ENCODE data around the gene LMBR1L. TPM values are rescaled to one million over a fixed set of nuclear protein-coding genes. Genes with fewer than 3 reads are reported as not detected.

The LMBR1L gene
- total and polyA plus RNA-seq, 10 of the 15 experiments (the other 5 are each of a cell fraction or from before 2014, with no cell fraction given): 2.1 to 42.6 (median 20.0) TPM

DNA sequence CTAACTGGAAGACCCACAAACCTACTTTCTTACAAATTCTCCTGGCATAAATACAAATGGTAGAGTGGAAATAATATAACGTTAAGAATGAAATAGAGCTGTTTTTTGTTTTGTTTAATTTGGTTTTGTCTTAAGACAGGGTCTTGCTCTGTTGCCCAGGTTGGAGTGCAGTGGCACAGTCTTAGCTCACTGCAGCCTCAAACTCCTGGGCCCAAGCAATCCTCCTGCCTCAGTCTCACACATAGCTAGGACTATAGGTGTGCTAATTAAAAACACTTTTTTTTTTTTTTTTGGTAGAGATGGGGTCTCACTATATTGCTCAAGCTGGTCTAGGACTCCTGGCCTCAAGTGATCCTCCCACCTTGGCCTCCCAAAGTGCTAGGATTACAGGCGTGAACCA, 11.9 kb downstream of the LMBR1L start (continued):
- TF ChIP-seq EP300 (IDR thresholded peaks at IDR 0.05; ENCODE audit: borderline replicate concordance in 1 of 2, control insufficient read depth in 1 of 2, low read depth in 2 of 2, low read length in 2 of 2) (no peak), ZNF207 (IDR thresholded peaks at IDR 0.05; ENCODE audit: borderline replicate concordance) (no peak)

DNA sequence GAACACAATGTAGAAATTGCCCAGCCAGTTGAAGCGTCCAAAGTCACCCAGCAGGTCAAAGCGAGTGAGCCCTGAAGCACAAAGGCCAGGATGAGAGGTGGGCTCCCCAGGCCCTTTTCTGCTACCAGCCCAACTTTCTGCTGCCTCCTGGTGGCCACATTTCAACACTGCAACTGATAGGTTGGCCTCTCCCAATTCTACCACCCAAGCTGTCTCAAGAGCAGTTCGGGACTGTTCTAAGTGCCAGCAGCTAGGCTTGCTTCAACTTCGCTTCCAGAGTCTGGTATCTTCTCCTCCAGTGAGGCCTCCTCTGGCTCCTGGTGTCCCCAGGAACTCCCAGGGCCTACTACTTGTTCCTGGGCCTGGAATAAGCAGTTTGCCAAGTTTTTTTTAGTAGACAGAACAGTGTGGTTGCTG, 12.6 kb downstream of the LMBR1L start:
- ChIA-PET RAD21 (ENCODE audit: unreplicated experiment) (interaction anchor here (0.8 to 5.3 kb wide), 8 partner anchors 11 to 101 kb away, joined by 3 to 31 read pairs (median 4); partner anchors contain the start of genes RHEBL1 and TUBA1B), SMC1A (ENCODE audit: uncharacterized antibody, unreplicated experiment) (interaction anchor here (0.7 to 3.8 kb wide), 8 partner anchors 10 to 166 kb away, joined by 3 to 23 read pairs (median 8); partner anchors contain the start of gene LMBR1L), POLR2A (interaction anchor here (0.5 to 1.3 kb wide), 5 partner anchors 10 to 412 kb away, joined by 3 to 6 read pairs (median 4); no protein-coding TSS in a partner anchor), CTCF (interaction anchor here (0.9 to 12.2 kb wide), 24 partner anchors 11 to 170 kb away, joined by 3 to 244 read pairs (median 8); partner anchors contain the start of genes LMBR1L, RHEBL1 and TUBA1B)
- H2AFZ ChIP-seq (ENCODE audit: control insufficient read depth, low read depth, low read length): no peak overlapping the region
- intact Hi-C loops (cut with micrococcal nuclease; ENCODE audit: unreplicated experiment) (loop anchor here (1.0 kb wide), 1 partner anchor 34 kb away; no protein-coding TSS in a partner anchor), in situ Hi-C loops (cut with MboI) (no loop called here)
- no peak overlapping the region for H3K27ac ChIP-seq (ENCODE audit: control insufficient read depth, insufficient read depth)
- peaks cover 6 to 10% of the 10 kb centered on the region in 2 experiments for H3K27me3 ChIP-seq (replicated peaks in 1 of 2; ENCODE audit: control insufficient read depth in 2 of 2, insufficient read depth in 2 of 2, low read length in 1 of 2)
- no peaks in the 10 kb centered on the region for H4K20me1 ChIP-seq (ENCODE audit: control insufficient read depth, insufficient read depth)
- DNase-seq (ENCODE audit: low read depth, low spot score) (no peak), ATAC-seq (peak; percentile 80), FAIRE-seq (no peak)
- no peaks in the 10 kb centered on the region for H3K4me1 ChIP-seq (ENCODE audit: control insufficient read depth, insufficient read depth, low read length)
- BruUV-seq (replicated peaks): no TSS peak
- H3K79me2 ChIP-seq (ENCODE audit: control insufficient read depth, insufficient read depth, low read length): no peaks in the 10 kb centered on the region
- H3K4me3 ChIP-seq: no peak overlapping the region
- 14% methylated on average over 4 of the region's 4 CpGs for WGBS (ENCODE audit: insufficient coverage, insufficient replicate concordance, low lambda C conversion rate, missing lambda C conversion rate)
- H3K9ac ChIP-seq (ENCODE audit: control insufficient read depth, insufficient read depth, low read length): no peak overlapping the region
- TF ChIP-seq SMC3 (IDR thresholded peaks at IDR 0.05; ENCODE audit: borderline replicate concordance, low read length) (peak; percentile 62; the same call in 1 of the 2 replicates), EP300 (IDR thresholded peaks at IDR 0.05; ENCODE audit: borderline replicate concordance in 1 of 2, control insufficient read depth in 1 of 2, low read depth in 2 of 2, low read length in 2 of 2) (no peak), RAD21 (IDR thresholded peaks at IDR 0.05; ENCODE audit: insufficient read depth, low read depth, low read length) (peak; percentile 55)
- TF ChIP-seq, protein P1, sequence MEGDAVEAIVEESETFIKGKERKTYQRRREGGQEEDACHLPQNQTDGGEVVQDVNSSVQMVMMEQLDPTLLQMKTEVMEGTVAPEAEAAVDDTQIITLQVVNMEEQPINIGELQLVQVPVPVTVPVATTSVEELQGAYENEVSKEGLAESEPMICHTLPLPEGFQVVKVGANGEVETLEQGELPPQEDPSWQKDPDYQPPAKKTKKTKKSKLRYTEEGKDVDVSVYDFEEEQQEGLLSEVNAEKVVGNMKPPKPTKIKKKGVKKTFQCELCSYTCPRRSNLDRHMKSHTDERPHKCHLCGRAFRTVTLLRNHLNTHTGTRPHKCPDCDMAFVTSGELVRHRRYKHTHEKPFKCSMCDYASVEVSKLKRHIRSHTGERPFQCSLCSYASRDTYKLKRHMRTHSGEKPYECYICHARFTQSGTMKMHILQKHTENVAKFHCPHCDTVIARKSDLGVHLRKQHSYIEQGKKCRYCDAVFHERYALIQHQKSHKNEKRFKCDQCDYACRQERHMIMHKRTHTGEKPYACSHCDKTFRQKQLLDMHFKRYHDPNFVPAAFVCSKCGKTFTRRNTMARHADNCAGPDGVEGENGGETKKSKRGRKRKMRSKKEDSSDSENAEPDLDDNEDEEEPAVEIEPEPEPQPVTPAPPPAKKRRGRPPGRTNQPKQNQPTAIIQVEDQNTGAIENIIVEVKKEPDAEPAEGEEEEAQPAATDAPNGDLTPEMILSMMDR (IDR thresholded peaks at IDR 0.05 in 2 of 3, conservative IDR thresholded peaks at IDR 0.05 in 1 of 3; ENCODE audit: control insufficient read depth in 2 of 3, extremely low read depth in 1 of 3, insufficient read depth in 1 of 3, low read depth in 3 of 3, low read length in 3 of 3): peak; percentile 76 to 89 (median 84)
- H3K36me3 ChIP-seq (ENCODE audit: control insufficient read depth in 2 of 2, insufficient read depth in 2 of 2, low read length in 1 of 2): peaks cover 5 to 13% of the 10 kb centered on the region in 2 experiments
- H3K9me3 ChIP-seq (replicated peaks; ENCODE audit: control insufficient read depth, insufficient read depth, low read length): no peaks in the 10 kb centered on the region
- no peak overlapping the region for H3K4me2 ChIP-seq (ENCODE audit: control insufficient read depth, insufficient read depth)

Data from GM12878 (cell line).